ENCODE measurements around the gene TIFAB.

The TIFAB gene

GRCh38 chr5:135429301-135430134, 22.6 kb downstream of the TIFAB start:
- H3K27ac ChIP-seq: no peak overlapping the region
- no peak for DNase-seq (ENCODE audit: low read depth, low spot score)

GRCh38 chr5:135428586-135428985, 23.6 kb downstream of the TIFAB start:
- DNase-seq (ENCODE audit: low read depth, low spot score): no peak
- H3K27ac ChIP-seq: no peak overlapping the region

GRCh38 chr5:135426102-135427082, 25.8 kb downstream of the TIFAB start:
- DNase-seq (ENCODE audit: low read depth, low spot score): no peak

GRCh38 chr5:135425641-135426040, 26.5 kb downstream of the TIFAB start:
- H3K27ac ChIP-seq: no peak overlapping the region
- no peak for DNase-seq (ENCODE audit: low read depth, low spot score)

More at GRCh38 chr5:135426102-135427082, 25.8 kb downstream of the TIFAB start:
- H3K27ac ChIP-seq: no peak overlapping the region

- no peak for DNase-seq (ENCODE audit: low read depth, low spot score)
These were observed 28.3 kb downstream of the TIFAB start for GRCh38 chr5:135423846-135424168.

GRCh38 chr5:135423146-135423845, 28.9 kb downstream of the TIFAB start:
- DNase-seq (ENCODE audit: low read depth, low spot score): no peak
- no peak overlapping the region for H3K27ac ChIP-seq

More at GRCh38 chr5:135423846-135424168, 28.3 kb downstream of the TIFAB start:
- H3K27ac ChIP-seq: no peak overlapping the region

- H3K27ac ChIP-seq: no peak overlapping the region
- no peak for DNase-seq (ENCODE audit: low read depth, low spot score)
These were observed 29.7 kb downstream of the TIFAB start for GRCh38 chr5:135422419-135422818.

- DNase-seq (ENCODE audit: low read depth, low spot score): no peak
- no peak overlapping the region for H3K27ac ChIP-seq
These were observed 35.1 kb downstream of the TIFAB start for GRCh38 chr5:135417083-135417482.

- no peak for DNase-seq (ENCODE audit: low read depth, low spot score)
- no peak overlapping the region for H3K27ac ChIP-seq
These were observed 47.1 kb downstream of the TIFAB start for GRCh38 chr5:135405082-135405481.

GRCh38 chr5:135402031-135402430, 50.1 kb downstream of the TIFAB start:
- DNase-seq (ENCODE audit: low read depth, low spot score): no peak
- no peak overlapping the region for H3K27ac ChIP-seq

GRCh38 chr5:135400866-135401265, 51.3 kb downstream of the TIFAB start:
- no peak for DNase-seq (ENCODE audit: low read depth, low spot score)
- no peak overlapping the region for H3K27ac ChIP-seq

- DNase-seq (ENCODE audit: low read depth, low spot score): no peak
- H3K27ac ChIP-seq: peak overlapping the region; percentile 88
These were observed 52.2 kb downstream of the TIFAB start for GRCh38 chr5:135399794-135400542.

- H3K27ac ChIP-seq: peak within 1 kb of the TSS; percentile 88
- no peak for DNase-seq (ENCODE audit: low read depth, low spot score)
These were observed 53.0 kb downstream of the TIFAB start, which contains the start of gene MACROH2A1 for GRCh38 chr5:135398855-135399793. TSS of gene MACROH2A1 (minus strand) at chr5:135399231. CDS start at chr5:135389093, 10,138 bp downstream.

GRCh38 chr5:135398160-135398854, 53.8 kb downstream of the TIFAB start:
- DNase-seq (ENCODE audit: low read depth, low spot score): no peak
- H3K27ac ChIP-seq: peak overlapping the region; percentile 88

Data from epithelial cell of prostate (primary cell).